Measurements from ENCODE around the gene TYMS.

DNA sequence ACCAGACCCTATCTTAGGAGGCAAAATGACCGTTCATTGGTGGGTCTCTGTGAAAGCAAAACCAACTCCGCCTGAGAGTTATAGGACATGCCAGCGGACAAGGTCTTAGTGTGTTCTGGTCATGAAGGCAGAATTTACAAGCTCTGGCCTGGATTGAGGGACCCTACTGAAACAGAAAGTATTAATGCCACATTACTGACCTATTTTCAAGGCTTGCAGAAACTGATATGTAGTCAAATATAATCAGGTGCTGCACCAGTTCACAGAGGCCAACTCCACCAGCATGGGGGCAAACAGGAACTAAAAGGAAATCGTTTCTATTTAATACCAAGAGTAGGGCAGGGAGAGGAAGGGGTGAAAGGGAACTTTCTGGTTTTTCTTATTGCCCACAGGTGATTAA is 19.7 kb downstream of the TYMS start:
- TF ChIP-seq, protein P1, sequence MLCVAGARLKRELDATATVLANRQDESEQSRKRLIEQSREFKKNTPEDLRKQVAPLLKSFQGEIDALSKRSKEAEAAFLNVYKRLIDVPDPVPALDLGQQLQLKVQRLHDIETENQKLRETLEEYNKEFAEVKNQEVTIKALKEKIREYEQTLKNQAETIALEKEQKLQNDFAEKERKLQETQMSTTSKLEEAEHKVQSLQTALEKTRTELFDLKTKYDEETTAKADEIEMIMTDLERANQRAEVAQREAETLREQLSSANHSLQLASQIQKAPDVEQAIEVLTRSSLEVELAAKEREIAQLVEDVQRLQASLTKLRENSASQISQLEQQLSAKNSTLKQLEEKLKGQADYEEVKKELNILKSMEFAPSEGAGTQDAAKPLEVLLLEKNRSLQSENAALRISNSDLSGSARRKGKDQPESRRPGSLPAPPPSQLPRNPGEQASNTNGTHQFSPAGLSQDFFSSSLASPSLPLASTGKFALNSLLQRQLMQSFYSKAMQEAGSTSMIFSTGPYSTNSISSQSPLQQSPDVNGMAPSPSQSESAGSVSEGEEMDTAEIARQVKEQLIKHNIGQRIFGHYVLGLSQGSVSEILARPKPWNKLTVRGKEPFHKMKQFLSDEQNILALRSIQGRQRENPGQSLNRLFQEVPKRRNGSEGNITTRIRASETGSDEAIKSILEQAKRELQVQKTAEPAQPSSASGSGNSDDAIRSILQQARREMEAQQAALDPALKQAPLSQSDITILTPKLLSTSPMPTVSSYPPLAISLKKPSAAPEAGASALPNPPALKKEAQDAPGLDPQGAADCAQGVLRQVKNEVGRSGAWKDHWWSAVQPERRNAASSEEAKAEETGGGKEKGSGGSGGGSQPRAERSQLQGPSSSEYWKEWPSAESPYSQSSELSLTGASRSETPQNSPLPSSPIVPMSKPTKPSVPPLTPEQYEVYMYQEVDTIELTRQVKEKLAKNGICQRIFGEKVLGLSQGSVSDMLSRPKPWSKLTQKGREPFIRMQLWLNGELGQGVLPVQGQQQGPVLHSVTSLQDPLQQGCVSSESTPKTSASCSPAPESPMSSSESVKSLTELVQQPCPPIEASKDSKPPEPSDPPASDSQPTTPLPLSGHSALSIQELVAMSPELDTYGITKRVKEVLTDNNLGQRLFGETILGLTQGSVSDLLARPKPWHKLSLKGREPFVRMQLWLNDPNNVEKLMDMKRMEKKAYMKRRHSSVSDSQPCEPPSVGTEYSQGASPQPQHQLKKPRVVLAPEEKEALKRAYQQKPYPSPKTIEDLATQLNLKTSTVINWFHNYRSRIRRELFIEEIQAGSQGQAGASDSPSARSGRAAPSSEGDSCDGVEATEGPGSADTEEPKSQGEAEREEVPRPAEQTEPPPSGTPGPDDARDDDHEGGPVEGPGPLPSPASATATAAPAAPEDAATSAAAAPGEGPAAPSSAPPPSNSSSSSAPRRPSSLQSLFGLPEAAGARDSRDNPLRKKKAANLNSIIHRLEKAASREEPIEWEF (IDR thresholded peaks at IDR 0.05; ENCODE audit: insufficient replicate concordance, low read depth, low read length) = no peak
- no peak for TF ChIP-seq CTCF (IDR thresholded peaks at IDR 0.05 in 2 of 3, conservative IDR thresholded peaks at IDR 0.05 in 1 of 3; ENCODE audit: control insufficient read depth in 2 of 3, extremely low read depth in 1 of 3, insufficient read depth in 1 of 3, low read depth in 3 of 3, low read length in 3 of 3)
- no peak for TF ChIP-seq BRCA1 (IDR thresholded peaks at IDR 0.05; ENCODE audit: low read depth, low read length)
- TF ChIP-seq, protein P2, sequence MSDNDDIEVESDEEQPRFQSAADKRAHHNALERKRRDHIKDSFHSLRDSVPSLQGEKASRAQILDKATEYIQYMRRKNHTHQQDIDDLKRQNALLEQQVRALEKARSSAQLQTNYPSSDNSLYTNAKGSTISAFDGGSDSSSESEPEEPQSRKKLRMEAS (IDR thresholded peaks at IDR 0.05; ENCODE audit: low read depth, low read length) = no peak
- no peak for TF ChIP-seq POLR2A (IDR thresholded peaks at IDR 0.05; ENCODE audit: low read depth, low read length)
- TF ChIP-seq ESRRA (IDR thresholded peaks at IDR 0.05; ENCODE audit: low read length) = no peak
- no peak for TF ChIP-seq TAF1 (IDR thresholded peaks at IDR 0.05; ENCODE audit: borderline replicate concordance, low read depth, low read length)
- TF ChIP-seq RAD21 (IDR thresholded peaks at IDR 0.05; ENCODE audit: insufficient read depth, low read depth, low read length) = no peak
- no peak for TF ChIP-seq ZBTB33 (IDR thresholded peaks at IDR 0.05)
- TF ChIP-seq ZNF24 (IDR thresholded peaks at IDR 0.05) = no peak
- TF ChIP-seq STAT3 (IDR thresholded peaks at IDR 0.05; ENCODE audit: low read depth, low read length) = no peak
- TF ChIP-seq NR2C1 (IDR thresholded peaks at IDR 0.05) = no peak

Data from GM12878 (cell line).